IPS-15b (cell line): Measurements from ENCODE around the gene TMEM229B.
"Not testable (repeated sequence)": the region's sequence is repeated elsewhere in the genome, so short reads cannot be mapped to it uniquely, and the experiment has no call there.

Experiments used
- H3K27me3 ChIP-seq: one replicate; pipeline ENCODE4 v1.6.1; 2013; ENCODE audit warnings: low read length; ENCODE audit not compliant: control insufficient read depth, insufficient read depth
- H3K36me3 ChIP-seq: one replicate; pipeline ENCODE4 v1.6.1; 2013; ENCODE audit warnings: low read length; ENCODE audit not compliant: control insufficient read depth, insufficient read depth
- H3K4me1 ChIP-seq: one replicate; pipeline ENCODE4 v1.6.1; 2013; ENCODE audit warnings: mild to moderate bottlenecking, low read length; ENCODE audit not compliant: control insufficient read depth, insufficient read depth
- H3K4me3 ChIP-seq: one replicate; pipeline ENCODE4 v1.5.1; 2013; ENCODE audit warnings: low read depth, low read length
- H3K9ac ChIP-seq: one replicate; pipeline ENCODE4 v1.6.1; 2013; ENCODE audit warnings: low read depth, mild to moderate bottlenecking, low read length
- H3K9me3 ChIP-seq: one replicate; pipeline ENCODE4 v1.6.1; 2013; ENCODE audit warnings: mild to moderate bottlenecking, low read length; ENCODE audit not compliant: control insufficient read depth, insufficient read depth

The TMEM229B gene

DNA sequence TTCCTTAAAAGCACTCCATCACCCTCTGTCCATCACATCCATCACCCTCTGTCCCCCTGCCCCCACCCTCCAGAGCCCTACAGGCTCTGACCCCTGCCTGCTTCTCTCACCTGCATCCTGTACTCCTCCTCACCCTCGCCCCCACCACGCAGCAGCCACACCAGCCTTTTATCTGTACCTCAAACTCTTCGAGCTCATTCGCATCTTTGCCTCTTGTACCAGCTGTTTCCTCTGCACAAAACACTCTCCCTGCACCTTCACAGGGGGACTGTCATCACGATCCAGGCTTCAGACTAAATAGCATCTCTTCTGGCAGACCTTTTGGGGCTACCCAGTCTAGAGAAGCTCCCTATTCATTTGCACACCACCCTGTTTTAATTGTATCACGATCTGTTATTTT, 24.1 kb downstream of the TMEM229B start:
- Histone ChIP-seq H3K4me3 (no peak overlapping the region), H3K9me3 (no peaks in the 10 kb centered on the region), H3K36me3 (no peaks in the 10 kb centered on the region), H3K27me3 (no peaks in the 10 kb centered on the region), H3K4me1 (peaks cover 3% of the 10 kb centered on the region), H3K9ac (no peak overlapping the region)

DNA sequence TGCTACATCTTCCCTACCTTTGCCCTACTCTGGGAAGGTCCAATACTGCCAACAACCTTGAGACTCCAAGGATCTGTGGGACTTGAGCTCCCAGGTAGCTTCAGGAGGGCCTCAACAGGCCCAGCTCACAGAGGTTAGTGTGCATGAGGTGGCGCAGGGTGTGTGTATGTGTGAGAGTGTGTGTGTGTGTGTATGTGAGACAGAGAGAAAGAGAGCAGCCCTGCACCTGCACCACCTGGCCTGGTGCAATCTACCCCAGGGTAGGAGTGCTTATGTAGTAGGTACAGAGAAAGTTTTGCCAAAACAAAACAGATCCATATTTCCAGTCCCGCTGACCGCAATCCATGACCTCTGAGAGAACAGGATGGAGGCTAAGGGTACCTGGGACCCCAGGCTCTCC, 24.6 kb downstream of the TMEM229B start:
- H3K9ac ChIP-seq, result no peak overlapping the region
- peaks cover 3% of the 10 kb centered on the region for H3K4me1 ChIP-seq
- no peaks in the 10 kb centered on the region for H3K27me3 ChIP-seq
- no peaks in the 10 kb centered on the region for H3K9me3 ChIP-seq
- no peaks in the 10 kb centered on the region for H3K36me3 ChIP-seq
- no peak overlapping the region for H3K4me3 ChIP-seq

DNA sequence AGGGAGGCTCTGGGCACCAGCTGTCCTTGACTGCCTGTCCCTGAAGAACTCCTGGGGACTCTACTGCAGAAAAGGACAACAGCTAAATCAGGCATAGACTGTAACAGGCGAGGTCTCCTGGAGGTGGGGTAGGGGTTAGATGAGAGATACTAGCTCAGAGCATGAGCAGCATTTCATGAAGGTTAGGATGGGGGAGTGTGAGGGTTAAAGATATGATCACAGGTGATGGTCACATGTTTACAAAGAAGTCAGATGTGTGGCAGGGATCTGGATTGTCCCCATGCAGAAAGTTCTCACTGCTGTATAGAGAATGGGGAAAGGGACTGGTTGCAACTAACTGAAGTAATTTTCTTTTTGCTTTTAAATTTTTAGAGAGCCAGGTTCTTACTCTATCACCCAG, 26.5 kb downstream of the TMEM229B start:
- Histone ChIP-seq H3K36me3 (no peaks in the 10 kb centered on the region), H3K27me3 (no peaks in the 10 kb centered on the region), H3K4me1 (peaks cover 11% of the 10 kb centered on the region), H3K9me3 (no peaks in the 10 kb centered on the region), H3K9ac (no peak overlapping the region), H3K4me3 (no peak overlapping the region)

DNA sequence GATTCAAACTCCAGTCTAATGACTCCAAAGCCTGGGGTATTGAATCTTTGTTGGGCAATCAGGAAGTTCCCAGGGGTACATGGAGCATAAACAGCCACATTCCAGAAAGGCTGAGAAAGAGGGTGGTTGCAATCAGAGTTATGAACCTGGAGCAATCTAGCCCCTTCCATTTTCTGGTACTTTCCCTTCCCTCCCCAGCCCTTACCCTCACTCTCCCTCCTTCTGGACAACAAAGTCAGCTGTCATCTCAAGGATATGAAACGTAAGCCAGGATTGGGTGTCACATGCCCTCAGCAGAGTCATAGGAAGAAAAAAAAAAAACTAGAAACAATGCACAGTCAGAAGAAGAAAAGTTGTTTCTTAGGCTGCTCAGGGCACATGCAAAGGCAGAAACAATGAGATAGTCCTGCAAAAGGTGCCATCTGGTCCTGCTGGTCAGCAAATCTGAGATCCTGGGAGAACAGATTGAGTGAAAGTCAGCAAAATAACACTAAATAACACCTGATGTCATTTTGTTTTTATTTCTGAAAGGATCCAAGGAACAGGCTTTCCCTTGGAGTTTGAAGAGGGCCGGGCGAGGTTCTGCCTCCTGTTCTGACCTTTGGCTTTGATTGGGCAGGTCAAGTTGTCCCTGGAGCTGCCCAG, 27.1 kb downstream of the TMEM229B start:
- H3K27me3 ChIP-seq, result no peaks in the 10 kb centered on the region
- H3K9ac ChIP-seq, result no peak overlapping the region
- H3K36me3 ChIP-seq, result no peaks in the 10 kb centered on the region
- H3K4me3 ChIP-seq, result no peak overlapping the region
- H3K4me1 ChIP-seq, result peaks cover 11% of the 10 kb centered on the region
- H3K9me3 ChIP-seq, result no peaks in the 10 kb centered on the region

DNA sequence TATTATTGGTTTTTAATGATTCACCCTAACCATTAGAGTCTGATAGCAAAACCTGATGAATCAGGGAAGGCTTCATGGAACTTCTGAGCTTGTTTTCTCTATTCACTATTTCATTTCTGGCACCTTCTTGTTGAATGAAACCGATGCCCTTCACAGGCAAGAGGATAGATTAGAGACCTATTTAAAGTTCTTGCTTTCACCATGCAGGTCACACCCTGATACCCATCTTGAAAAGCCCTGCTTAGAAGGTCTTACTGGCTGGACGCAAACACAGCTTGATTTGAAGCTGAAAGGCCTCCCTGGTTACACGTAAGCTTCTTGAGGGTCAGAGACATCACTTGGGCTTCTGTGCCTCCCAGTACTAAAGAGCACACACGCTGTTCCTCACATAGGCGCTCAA, 29.2 kb downstream of the TMEM229B start:
- Histone ChIP-seq H3K9ac (no peak overlapping the region), H3K36me3 (no peaks in the 10 kb centered on the region), H3K4me1 (peaks cover 11% of the 10 kb centered on the region), H3K9me3 (no peaks in the 10 kb centered on the region), H3K27me3 (no peaks in the 10 kb centered on the region), H3K4me3 (no peak overlapping the region)

DNA sequence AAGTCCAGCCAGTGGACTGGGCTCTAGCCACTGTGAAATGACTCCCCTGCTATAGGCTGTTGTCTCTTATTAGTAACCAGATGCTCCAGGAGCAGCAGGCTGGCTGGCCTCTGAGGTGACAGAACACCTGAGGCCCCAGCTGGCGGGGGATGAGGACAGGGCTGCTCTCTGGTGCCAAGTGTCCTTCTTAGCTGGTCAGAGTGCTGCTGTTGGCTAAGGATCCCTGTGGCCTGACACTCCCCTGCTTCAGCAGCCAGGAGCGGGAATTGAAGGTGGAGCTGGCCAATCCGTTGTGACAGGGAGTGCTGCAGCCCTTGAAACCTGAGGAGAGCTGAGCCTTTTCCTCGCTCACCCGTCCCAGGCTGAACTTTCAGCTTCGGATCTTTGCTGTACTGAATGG, 30.7 kb downstream of the TMEM229B start:
- Histone ChIP-seq H3K36me3 (no peaks in the 10 kb centered on the region), H3K9ac (no peak overlapping the region), H3K4me3 (no peak overlapping the region), H3K9me3 (no peaks in the 10 kb centered on the region), H3K4me1 (peaks cover 11% of the 10 kb centered on the region), H3K27me3 (no peaks in the 10 kb centered on the region)

DNA sequence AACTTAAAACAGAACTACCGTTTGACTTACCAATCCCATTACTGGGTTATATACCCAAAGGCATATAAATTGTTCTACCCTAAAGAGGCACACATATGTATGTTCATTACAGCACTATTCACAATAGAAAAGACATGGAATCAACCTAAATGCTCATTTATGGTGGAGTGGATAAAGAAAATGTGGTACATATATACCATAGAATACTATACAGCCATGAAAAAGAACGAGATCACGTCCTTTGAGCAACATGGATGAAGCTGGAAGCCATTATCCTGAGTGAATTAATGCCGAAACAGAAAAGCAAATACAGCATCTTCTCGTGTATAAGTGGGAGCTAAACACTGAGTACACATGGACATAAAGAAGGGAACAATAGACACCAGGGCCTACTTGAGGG, 31.8 kb downstream of the TMEM229B start:
- peaks cover 11% of the 10 kb centered on the region for H3K4me1 ChIP-seq
- H3K9ac ChIP-seq, result no peak overlapping the region
- H3K36me3 ChIP-seq, result no peaks in the 10 kb centered on the region
- no peaks in the 10 kb centered on the region for H3K27me3 ChIP-seq
- H3K9me3 ChIP-seq, result no peaks in the 10 kb centered on the region
- H3K4me3 ChIP-seq, result no peak overlapping the region

DNA sequence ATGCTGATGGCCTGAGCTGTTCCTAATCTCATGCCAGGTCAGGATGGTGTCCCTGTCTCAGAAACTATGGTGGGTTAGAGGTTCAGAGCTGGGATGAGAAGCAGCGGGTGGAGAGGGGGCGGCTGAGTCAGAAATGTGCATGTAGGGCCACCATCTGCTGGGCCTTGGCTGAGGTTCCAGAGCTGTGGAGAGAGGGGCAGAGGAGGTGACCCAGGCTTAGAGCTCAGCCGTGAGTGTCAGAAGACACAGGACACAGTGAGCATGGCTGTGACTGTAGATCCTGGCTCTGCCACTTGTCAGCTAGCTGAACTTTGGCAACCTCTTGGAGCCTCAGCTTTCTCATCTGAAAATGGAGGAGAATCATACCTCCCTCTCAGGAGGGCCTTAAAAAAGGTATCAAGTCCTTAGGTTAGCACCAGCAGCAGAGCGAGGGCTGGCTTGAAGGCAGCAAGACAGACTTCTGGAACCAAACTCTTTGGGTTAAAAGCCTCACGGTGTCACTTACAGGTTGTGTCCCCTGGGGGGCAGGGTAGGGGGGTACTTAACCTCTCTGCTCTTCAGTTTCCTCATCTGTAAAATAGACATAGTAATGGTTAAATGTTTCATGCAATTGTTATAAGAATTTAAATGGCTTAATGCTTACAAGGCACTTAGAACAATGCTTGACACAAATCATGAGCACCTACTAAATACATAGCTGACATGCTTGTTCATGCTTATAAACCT, 34.8 kb downstream of the TMEM229B start:
- H3K36me3 ChIP-seq, result no peaks in the 10 kb centered on the region
- H3K9me3 ChIP-seq, result no peaks in the 10 kb centered on the region
- H3K4me3 ChIP-seq, result no peak overlapping the region
- H3K4me1 ChIP-seq, result peaks cover 8% of the 10 kb centered on the region
- H3K27me3 ChIP-seq, result no peaks in the 10 kb centered on the region
- no peak overlapping the region for H3K9ac ChIP-seq

DNA sequence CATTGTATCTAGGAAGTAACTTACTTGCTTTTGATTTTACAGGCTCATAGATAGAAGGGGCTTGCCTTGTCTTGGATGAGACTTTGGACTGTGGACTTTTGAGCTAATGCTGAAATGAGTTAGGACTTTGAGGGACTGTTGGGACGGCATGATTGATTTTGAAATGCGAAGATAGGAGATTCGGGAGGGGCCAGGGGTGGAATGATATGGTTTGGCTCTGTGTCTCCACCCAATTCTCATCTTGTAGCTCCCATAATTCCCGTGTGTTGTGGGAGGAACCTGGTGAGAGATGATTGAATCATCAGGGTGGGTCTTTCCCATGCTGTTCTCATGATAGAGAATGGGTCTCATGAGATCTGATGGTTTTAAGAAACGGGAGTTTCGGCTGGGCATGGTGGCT, 36.9 kb downstream of the TMEM229B start:
- not testable (repeated sequence) for H3K4me1 ChIP-seq, H3K9me3 ChIP-seq, H3K4me3 ChIP-seq, H3K9ac ChIP-seq, H3K36me3 ChIP-seq, H3K27me3 ChIP-seq

DNA sequence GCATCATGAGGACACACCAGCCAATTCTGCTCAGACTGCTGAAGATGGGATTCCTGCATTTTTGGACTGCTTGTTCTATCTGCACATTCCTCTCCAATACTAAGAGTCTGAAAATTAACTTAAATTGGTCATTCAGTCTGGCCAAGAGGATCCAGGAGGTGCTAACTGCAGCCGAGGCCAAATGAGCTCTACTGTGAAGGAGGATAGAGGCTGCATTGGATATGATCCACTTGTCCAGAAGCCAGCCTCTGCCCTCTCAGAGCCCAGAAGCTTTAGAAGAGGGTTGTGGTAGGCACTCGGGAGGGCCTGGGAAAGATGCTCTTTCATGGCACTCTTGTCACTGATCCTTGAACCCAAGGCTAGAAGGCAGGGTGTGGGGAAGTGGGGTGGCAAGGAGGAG, 39.4 kb downstream of the TMEM229B start:
- Histone ChIP-seq H3K4me3 (no peak overlapping the region), H3K4me1 (peaks cover 5% of the 10 kb centered on the region), H3K9ac (no peak overlapping the region), H3K27me3 (no peaks in the 10 kb centered on the region), H3K9me3 (no peaks in the 10 kb centered on the region), H3K36me3 (no peaks in the 10 kb centered on the region)

DNA sequence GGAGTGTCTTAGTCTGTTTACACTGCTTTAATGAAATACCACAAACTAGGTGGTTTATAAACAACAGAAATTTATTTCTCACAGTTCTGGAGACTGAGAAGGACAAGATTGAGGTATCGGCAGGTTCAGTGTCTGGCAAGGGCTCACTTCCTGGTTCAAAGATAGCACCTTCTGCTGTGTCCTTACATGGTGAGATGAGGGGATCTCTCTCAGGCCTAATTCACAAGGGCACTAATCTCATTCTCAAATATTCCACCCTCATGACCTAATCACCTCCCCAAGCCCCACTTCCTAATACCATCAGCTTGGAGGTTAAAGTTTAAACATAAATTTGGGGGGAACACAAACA, 41.5 kb downstream of the TMEM229B start:
- Histone ChIP-seq H3K4me3 (no peak overlapping the region), H3K36me3 (no peaks in the 10 kb centered on the region), H3K9ac (no peak overlapping the region), H3K9me3 (no peaks in the 10 kb centered on the region), H3K27me3 (no peaks in the 10 kb centered on the region), H3K4me1 (peaks cover 9% of the 10 kb centered on the region)

DNA sequence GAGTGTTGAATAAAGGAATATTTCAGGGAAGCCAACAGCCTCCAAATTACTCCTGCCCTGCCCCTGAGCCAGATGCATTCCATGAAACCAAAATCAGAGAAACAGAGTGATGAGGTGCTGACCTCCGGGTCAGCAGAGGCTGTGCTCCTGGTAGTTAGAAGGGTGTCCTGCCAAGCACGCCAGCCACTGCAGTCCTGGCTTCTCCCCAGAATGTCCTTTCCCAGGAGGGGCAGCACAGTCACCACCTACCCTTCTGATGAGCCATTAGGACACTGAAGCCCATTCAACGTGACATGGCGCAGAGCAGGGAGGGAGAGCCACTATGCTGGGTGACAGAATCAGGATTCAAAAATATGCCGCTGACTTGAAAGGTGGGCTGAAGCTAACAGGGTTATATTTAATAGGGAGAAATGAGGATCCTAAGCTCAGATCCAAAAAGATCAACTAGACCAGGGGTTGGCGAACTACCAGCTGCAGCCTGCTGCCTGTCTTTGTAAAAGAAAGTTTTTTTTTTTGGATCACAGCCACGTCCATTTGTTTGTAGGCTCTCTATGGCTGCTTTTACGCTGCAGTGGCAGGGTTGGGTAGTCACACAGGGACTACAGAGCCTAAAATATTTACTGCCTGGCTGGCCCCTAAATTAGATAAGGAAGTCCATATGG, 42.0 kb downstream of the TMEM229B start:
- Histone ChIP-seq H3K4me1 (peaks cover 9% of the 10 kb centered on the region), H3K36me3 (no peaks in the 10 kb centered on the region), H3K9me3 (no peaks in the 10 kb centered on the region), H3K9ac (no peak overlapping the region), H3K27me3 (no peaks in the 10 kb centered on the region), H3K4me3 (no peak overlapping the region)
